Activated T-helper 1 cell treated with anti-CD3 and anti-CD28 coated beads, Interleukin-12 subunit alpha, Interleukin-12 subunit beta, Interleukin-2, Interleukin-4 antibody, amounts not matched to agents 30 ng/mL and 10 ng/mL and 1 ng/mL, durations not matched to agents 14 hours and 24 hours and 36 hours (primary cell): ENCODE results near the gene SLC6A7. TPM values are rescaled to one million over a fixed set of nuclear protein-coding genes. Genes with fewer than 3 reads are reported as not detected.
"Not testable (repeated sequence)": the region's sequence is repeated elsewhere in the genome, so short reads cannot be mapped to it uniquely, and the experiment has no call there.

ENCODE experiments used
- DNase-seq: peaks from one replicate; pipeline ENCODE4 v3.0.0; 2021; ENCODE audit warnings: low spot score
- H3K27ac Mint-ChIP-seq: one replicate; pipeline ENCODE4 v1.8.0; 2021; ENCODE audit warnings: mild to moderate bottlenecking, mixed read lengths
- H3K27me3 Mint-ChIP-seq: one replicate; pipeline ENCODE4 v1.8.0; 2022; ENCODE audit warnings: mild to moderate bottlenecking, moderate library complexity, mixed read lengths; ENCODE audit not compliant: insufficient read depth
- H3K36me3 Mint-ChIP-seq: one replicate; pipeline ENCODE4 v1.8.0; 2021; ENCODE audit warnings: low read depth, mixed read lengths
- H3K4me1 Mint-ChIP-seq: one replicate; pipeline ENCODE4 v1.8.0; 2021; ENCODE audit warnings: low read depth, mixed read lengths
- H3K4me3 Mint-ChIP-seq: one replicate; pipeline ENCODE4 v1.8.0; 2021; ENCODE audit warnings: mild to moderate bottlenecking, moderate library complexity, mixed read lengths
- H3K9me3 Mint-ChIP-seq: one replicate; pipeline ENCODE4 v1.8.0; 2021; ENCODE audit warnings: mixed read lengths
- intact Hi-C: fragments of 100-400 bp; cut with micrococcal nuclease; formaldehyde crosslinking; loops from one replicate; pipeline ENCODE4 v1.15.1; 2024
- total RNA-seq: library from RNA; stranded (reverse); gene quantifications from 2 replicates; pipeline ENCODE4 v1.2.3, GENCODE V29; 2022

Gene SLC6A7
- total RNA-seq, 1 donor from 2014 or later = not detected

DNA sequence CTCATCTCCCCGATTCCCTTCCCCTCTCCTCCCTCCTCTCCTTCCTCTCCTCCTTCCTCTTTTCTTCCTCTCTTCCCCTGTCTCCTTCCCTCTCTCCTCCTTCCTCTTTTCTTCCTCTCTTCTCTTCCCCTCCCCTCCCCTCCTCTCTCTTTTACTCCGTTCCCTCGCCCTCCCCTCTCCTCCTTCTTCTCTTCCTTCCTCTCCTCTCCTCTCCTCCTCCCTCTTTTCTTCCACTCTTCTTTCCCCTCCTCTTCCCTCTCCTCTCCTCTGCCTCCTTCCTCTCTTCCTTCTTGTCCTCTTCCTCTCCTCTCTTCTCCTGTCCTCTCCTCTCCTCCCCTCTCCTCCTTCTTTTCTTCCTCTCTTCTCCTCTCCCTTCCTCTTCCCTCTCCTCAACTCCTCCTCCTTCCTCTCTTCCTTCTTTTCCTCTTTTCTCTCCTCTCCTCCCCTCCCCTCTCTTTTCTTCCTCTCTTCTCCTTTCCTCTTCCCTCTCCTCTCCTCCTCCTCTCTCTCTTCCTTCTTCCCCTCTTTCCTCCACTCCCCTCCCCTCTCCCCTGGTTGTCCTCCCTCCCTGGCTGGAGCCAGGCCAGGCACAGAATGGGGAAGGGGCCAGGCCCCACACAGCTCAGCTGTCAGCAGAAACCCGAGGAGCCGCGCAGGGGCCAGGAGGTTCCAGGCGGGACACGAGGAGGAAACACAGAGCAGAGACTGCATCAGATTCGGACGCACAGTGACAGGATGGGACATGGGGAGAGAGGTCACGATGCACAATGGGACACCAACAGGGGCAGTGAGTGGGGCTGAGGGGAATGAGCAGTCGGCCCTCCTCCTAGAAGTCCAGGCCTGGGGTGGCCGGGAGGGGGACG lies 51.7 kb downstream of the SLC6A7 start:
- DNase-seq = no peak
- Mint-ChIP-seq H3K27ac (no peak overlapping the region), H3K36me3 (no peaks in the 10 kb centered on the region), H3K4me3 (no peak overlapping the region), H3K9me3 (no peaks in the 10 kb centered on the region), H3K27me3 (peaks cover 3% of the 10 kb centered on the region), H3K4me1 (no peaks in the 10 kb centered on the region)
- intact Hi-C loops = no loop called here

DNA sequence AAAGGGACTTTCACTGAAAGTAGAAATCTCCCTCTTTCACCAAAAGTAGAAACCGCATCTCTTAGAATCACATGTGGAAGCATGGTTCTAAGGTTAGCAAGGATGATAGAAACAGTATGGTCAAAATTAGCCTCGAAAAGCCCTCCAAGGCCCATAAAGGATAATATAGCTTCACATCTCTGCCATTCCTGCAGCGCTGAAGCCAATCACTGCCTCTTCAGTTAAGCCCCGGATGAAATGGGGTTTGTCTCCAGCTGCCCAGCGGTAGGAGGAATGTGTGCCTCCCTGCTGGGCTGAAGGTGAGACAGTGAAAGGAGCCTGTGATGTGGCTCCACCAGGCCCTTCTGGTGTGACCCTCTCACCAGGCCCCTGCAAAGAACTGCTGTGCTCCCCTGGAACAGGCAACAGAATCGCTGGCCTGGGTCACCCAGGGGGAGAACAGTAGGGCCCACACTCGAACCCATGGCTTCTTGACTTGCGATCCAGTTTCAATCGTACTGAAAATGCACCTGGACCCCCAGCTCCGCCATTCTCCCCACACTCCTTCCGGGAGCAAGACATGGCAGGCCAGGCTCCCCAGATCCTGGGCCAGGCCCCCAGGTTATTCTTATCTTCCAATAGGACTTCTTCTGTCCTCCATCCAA lies 52.5 kb downstream of the SLC6A7 start:
- Mint-ChIP-seq H3K4me3 (no peak overlapping the region), H3K4me1 (no peaks in the 10 kb centered on the region), H3K9me3 (no peaks in the 10 kb centered on the region), H3K27me3 (peaks cover 3% of the 10 kb centered on the region), H3K27ac (no peak overlapping the region), H3K36me3 (no peaks in the 10 kb centered on the region)
- DNase-seq = no peak
- intact Hi-C loops = no loop called here

DNA sequence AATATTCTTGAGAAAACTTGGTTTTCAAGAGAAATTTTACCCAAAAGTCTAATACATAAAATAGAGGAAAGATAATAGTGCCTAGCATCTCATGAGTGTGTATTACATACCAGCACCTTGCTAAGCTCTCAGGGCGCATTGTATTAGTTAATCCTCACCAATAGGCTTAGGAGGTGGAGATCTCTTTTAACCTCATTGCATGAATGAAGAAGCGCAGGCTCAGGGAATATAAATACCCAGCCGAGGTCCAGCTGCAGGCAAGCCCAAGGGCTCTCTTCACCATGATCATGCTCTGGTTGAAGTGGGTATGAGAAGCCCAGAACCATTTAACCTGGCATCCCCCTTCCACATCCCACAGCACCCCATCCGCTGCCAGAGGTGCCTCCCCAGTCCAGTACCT lies 53.7 kb downstream of the SLC6A7 start:
- no peaks in the 10 kb centered on the region for H3K4me1 Mint-ChIP-seq
- intact Hi-C loops = no loop called here
- H3K27ac Mint-ChIP-seq = no peak overlapping the region
- no peak for DNase-seq
- no peaks in the 10 kb centered on the region for H3K36me3 Mint-ChIP-seq
- no peaks in the 10 kb centered on the region for H3K9me3 Mint-ChIP-seq
- peaks cover 3% of the 10 kb centered on the region for H3K27me3 Mint-ChIP-seq
- H3K4me3 Mint-ChIP-seq = no peak overlapping the region

DNA sequence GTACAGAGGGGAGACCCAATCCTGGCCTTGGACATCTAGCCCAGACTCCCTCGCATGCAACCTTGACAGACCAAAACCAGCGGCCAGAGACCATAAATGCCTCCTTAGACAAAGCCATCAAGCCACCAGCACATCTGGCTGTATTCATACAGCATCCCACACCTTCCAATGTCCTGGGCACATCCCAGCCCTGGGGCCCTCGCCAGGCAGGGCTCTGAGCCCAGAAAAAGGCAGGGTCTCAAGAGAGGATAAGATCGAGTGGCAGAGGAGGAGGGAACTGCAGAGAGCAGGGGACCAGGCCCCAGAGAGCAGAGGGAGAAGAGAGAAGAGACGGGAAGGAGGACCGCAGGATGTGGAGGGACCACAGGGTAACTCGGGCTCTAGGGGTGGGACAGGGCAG lies 54.3 kb downstream of the SLC6A7 start:
- Mint-ChIP-seq H3K9me3 (no peaks in the 10 kb centered on the region), H3K36me3 (no peaks in the 10 kb centered on the region), H3K4me3 (no peak overlapping the region), H3K4me1 (no peaks in the 10 kb centered on the region), H3K27me3 (peaks cover 3% of the 10 kb centered on the region), H3K27ac (no peak overlapping the region)
- intact Hi-C loops = no loop called here
- no peak for DNase-seq

DNA sequence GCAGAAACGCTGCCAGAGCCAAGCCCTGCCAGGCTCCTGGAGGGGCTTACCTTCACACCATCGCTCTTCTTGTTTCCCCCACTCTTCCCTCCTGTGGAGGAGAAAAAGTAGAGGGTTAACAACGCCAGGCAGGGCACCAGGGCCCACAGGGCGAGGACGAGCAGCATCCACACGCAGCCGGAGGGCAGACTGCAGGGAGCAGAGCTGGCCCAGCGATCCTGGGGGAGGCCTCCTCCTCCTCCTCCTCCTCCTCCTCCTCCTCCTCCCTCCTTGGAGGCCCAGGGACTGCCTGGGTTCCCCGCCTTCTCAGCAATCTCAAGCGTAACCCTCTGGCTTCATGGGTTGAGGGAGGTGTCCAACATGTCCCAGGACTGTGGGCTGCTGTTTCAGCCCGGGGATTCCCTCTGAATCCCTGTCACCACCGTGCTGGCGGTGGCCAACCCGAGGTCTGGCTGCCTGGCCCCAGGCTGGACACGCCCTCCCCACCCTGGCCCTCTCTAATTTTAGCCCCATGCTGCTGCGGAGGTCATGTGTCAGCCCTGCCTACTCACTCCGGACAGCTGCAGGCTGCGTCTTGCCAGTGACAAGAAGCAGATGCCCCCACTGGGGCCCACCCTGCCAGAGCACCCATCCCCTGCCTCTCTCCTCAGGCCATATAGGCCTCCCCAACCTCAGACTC lies 55.4 kb downstream of the SLC6A7 start:
- no peak overlapping the region for H3K4me3 Mint-ChIP-seq
- intact Hi-C loops = no loop called here
- no peak overlapping the region for H3K27ac Mint-ChIP-seq
- H3K9me3 Mint-ChIP-seq = no peaks in the 10 kb centered on the region
- no peak for DNase-seq
- no peaks in the 10 kb centered on the region for H3K4me1 Mint-ChIP-seq
- H3K36me3 Mint-ChIP-seq = no peaks in the 10 kb centered on the region
- peaks cover 3% of the 10 kb centered on the region for H3K27me3 Mint-ChIP-seq

DNA sequence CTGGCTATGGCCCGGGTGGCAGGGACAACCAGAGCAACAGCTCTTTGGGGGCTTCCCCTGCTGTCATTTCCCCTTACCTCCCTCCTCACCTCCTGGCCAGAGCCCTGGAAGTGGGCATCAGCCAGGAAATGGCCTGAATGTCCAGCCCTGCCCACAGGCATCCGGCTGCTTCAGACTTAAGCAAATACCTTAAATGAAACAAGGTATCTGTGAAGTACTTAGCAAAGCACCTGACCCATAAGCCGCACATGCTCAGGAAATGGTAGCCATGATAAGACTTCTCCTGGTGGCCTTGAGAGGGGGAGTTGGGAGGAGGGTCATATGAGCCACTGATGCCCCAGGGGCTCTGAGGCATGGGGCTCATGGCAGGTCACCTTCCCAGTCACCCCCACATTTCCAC lies 55.9 kb downstream of the SLC6A7 start:
- Mint-ChIP-seq H3K4me3 (no peak overlapping the region), H3K36me3 (no peaks in the 10 kb centered on the region), H3K9me3 (no peaks in the 10 kb centered on the region), H3K27me3 (peaks cover 3% of the 10 kb centered on the region), H3K4me1 (no peaks in the 10 kb centered on the region), H3K27ac (no peak overlapping the region)
- intact Hi-C loops = no loop called here
- DNase-seq = no peak

DNA sequence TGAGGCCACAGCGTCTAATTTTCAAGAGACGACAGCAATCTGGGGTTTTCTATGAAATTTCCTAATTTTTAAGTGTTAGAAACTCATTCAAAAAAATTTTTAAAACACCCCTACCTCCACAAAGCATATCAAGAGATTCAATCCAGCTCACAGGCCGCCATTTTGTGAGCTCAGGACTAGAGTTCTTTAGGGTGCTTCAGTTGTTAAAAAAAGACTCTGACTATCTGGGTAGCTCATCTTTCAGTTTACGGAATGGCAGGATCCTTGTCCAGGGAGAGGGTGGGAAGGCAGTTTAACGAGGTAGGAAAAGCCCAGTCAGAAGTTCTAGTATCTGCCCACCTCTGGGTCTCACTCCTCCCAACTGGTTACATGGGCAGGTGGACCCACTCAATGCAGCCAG lies 56.6 kb downstream of the SLC6A7 start:
- intact Hi-C loops = no loop called here
- Mint-ChIP-seq H3K4me3 (no peak overlapping the region), H3K9me3 (no peaks in the 10 kb centered on the region), H3K4me1 (no peaks in the 10 kb centered on the region), H3K27me3 (peaks cover 2% of the 10 kb centered on the region), H3K27ac (no peak overlapping the region), H3K36me3 (no peaks in the 10 kb centered on the region)
- DNase-seq = no peak

DNA sequence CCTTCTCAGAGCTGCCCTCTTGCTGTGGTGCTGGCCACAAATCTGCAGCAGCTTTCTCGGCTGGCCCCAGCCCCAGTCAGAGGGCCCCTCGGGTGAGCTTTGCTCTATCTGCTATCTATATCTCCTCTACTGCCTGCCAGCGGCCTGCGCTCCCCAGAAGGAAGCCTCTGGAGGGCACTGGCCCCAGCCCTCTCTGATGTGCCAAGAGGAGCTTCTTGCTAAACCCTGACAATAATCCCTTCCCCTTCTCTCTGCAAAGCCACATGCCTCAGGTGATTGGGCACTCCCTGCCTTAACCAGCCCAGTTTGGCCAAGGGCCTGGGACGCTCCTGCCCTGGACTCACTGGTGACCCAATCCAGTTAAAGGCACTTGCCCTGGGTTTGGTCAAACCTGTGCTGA lies 57.0 kb downstream of the SLC6A7 start:
- intact Hi-C loops = no loop called here
- H3K4me1 Mint-ChIP-seq = no peaks in the 10 kb centered on the region
- no peaks in the 10 kb centered on the region for H3K9me3 Mint-ChIP-seq
- peaks cover under 1% of the 10 kb centered on the region for H3K27me3 Mint-ChIP-seq
- H3K4me3 Mint-ChIP-seq = no peak overlapping the region
- H3K27ac Mint-ChIP-seq = no peak overlapping the region
- H3K36me3 Mint-ChIP-seq = no peaks in the 10 kb centered on the region
- DNase-seq = no peak

DNA sequence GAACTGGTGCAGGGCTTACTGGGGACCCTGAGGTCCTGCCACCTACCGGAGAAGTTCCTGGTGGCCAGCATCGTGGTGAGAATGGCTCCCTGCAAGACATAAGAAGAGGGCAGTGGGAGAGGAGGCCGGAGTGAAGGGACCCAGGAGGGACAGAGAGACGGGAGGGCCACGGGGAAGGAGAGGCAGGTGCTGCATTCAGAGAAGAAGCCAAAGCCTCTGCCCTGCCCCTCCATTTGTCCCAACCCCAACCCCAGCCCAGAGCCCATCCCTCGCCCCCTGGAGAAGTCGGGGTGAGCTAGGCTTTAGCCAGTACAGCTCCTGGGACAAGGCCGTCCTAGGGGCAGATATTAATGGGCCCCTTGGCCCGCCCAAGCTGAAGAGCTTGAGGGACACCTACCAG lies 57.9 kb downstream of the SLC6A7 start:
- H3K4me1 Mint-ChIP-seq = no peaks in the 10 kb centered on the region
- DNase-seq = no peak
- no peak overlapping the region for H3K4me3 Mint-ChIP-seq
- H3K9me3 Mint-ChIP-seq = no peaks in the 10 kb centered on the region
- no peak overlapping the region for H3K27ac Mint-ChIP-seq
- H3K27me3 Mint-ChIP-seq = no peaks in the 10 kb centered on the region
- intact Hi-C loops = no loop called here
- no peaks in the 10 kb centered on the region for H3K36me3 Mint-ChIP-seq

DNA sequence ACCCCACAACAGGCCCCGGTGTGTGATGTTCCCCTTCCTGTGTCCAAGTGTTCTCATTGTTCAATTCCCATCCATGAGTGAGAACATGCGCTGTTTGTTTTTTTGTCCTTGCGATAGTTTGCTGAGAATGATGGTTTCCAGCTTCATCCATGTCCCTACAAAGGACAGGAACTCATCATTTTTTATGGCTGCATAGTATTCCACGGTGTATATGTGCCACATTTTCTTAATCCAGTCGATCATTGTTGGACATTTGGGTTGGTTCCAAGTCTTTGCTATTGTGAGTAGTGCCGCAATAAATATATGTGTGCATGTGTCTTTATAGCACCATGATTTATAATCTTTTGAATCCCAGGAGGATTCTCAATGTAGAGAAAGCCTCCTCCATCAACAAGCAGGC lies 58.6 kb downstream of the SLC6A7 start:
- H3K4me1 Mint-ChIP-seq, DNase-seq, H3K27ac Mint-ChIP-seq, intact Hi-C loops, H3K9me3 Mint-ChIP-seq, H3K36me3 Mint-ChIP-seq, H3K4me3 Mint-ChIP-seq, H3K27me3 Mint-ChIP-seq: not testable (repeated sequence)

DNA sequence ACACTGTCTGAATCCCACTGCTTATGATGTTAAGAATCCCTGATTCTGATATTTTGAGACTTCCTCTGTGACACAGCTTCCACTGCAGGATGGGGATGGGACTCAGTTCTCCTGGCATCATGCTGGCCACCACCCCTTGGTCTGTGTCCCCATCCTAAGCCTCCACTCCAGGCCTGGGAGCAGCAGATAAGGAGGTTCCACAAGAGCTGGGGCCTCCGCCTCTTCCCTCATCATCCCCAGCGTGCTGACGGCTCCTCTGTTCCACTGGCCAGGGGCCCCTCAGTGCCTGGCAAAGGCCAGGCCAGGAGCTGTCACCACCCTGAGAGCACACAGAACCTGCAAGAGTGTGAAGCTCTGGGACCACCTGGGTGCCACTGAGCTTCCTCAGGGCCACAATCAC lies 59.1 kb downstream of the SLC6A7 start:
- Mint-ChIP-seq H3K4me3 (no peak overlapping the region), H3K27me3 (peaks cover 2% of the 10 kb centered on the region), H3K27ac (no peak overlapping the region), H3K4me1 (no peaks in the 10 kb centered on the region), H3K36me3 (no peaks in the 10 kb centered on the region), H3K9me3 (no peaks in the 10 kb centered on the region)
- no peak for DNase-seq
- intact Hi-C loops = no loop called here

DNA sequence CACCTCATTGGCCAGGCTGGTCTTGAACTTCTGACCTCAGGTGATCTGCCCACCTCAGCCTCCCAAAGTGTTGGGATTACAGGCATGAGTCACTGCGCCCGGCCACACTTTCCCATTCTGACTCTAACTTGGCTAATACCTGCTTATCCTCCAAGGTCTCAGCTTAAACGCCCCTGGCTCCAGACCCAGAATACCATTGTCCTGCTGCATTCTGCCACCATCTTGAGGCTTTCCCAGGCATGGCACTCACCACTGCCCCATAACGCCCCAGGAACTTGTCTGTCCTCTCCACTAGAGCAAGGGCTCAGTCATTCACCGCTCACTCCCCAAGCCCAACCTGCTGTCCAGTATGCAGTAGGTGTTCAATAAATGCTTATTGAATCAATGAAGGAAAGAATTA lies 59.9 kb downstream of the SLC6A7 start:
- no peak for DNase-seq
- no peak overlapping the region for H3K27ac Mint-ChIP-seq
- intact Hi-C loops = no loop called here
- H3K4me1 Mint-ChIP-seq = no peaks in the 10 kb centered on the region
- H3K27me3 Mint-ChIP-seq = peaks cover 2% of the 10 kb centered on the region
- no peaks in the 10 kb centered on the region for H3K9me3 Mint-ChIP-seq
- no peaks in the 10 kb centered on the region for H3K36me3 Mint-ChIP-seq
- no peak overlapping the region for H3K4me3 Mint-ChIP-seq

DNA sequence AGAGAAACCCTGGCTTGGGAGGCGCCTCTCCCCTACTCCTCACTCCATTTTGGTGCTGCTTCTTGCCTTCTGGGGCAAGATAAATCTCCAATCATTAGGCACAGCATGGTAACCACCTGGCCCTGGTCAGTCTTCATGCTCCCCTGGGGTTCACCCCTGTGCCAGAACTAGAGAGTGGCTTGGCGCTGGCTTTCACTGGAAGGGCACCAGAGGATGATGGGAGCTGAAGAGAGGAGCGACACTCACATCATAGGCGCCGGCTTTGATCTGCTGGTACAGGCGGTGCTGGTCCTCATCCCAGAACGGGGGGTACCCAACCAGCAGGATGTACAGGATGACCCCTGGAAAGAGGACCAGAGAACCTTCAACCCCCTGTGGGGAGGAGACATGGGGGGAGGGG lies 61.6 kb downstream of the SLC6A7 start:
- H3K36me3 Mint-ChIP-seq = no peaks in the 10 kb centered on the region
- intact Hi-C loops = no loop called here
- H3K9me3 Mint-ChIP-seq = no peaks in the 10 kb centered on the region
- no peak overlapping the region for H3K27ac Mint-ChIP-seq
- peaks cover 2% of the 10 kb centered on the region for H3K27me3 Mint-ChIP-seq
- no peaks in the 10 kb centered on the region for H3K4me1 Mint-ChIP-seq
- no peak overlapping the region for H3K4me3 Mint-ChIP-seq
- DNase-seq = no peak
